Measurements from ENCODE around the gene ZBED4. TPM values are rescaled to one million over a fixed set of nuclear protein-coding genes. Genes with fewer than 3 reads are reported as not detected.
A peak's percentile ranks its signal among the peaks of the same experiment; 100 is the strongest.

ZBED4 gene
- total and polyA plus RNA-seq, 11 donors = 2.2 to 8.6 (median 4.9) TPM

- peaks cover 0 to 17% (median 8%) of the 10 kb centered on the region in 12 donors for H3K4me1 ChIP-seq
- H3K4me3 ChIP-seq = no peak overlapping the region
- peaks cover 0 to 48% (median 30%) of the 10 kb centered on the region in 9 donors for H3K36me3 ChIP-seq
- WGBS, 4 donors = 78 to 89% (median 87%) methylated on average over 16 of the region's 16 CpGs
- no peaks in the 10 kb centered on the region for H3K9me3 ChIP-seq
- H3K27ac ChIP-seq = no peak overlapping the region
- TF ChIP-seq CTCF (IDR thresholded peaks at IDR 0.05) (no peak), POLR2A (IDR thresholded peaks at IDR 0.05) (no peak)
- DNase-seq (no peak), ATAC-seq (no peak)
- intact Hi-C loops (cut with DNase I) = loop anchor here in 5 of 10 donors (10.0 kb wide), 4 partner anchors 149 to 261 kb away; partner anchors contain the start of gene TRABD (in 1 of the 5)
- no peaks in the 10 kb centered on the region for H3K27me3 ChIP-seq
These were observed 69.8 kb downstream of the ZBED4 start for GRCh38 chr22:49923445-49923844.

- 95 to 98% (median 96%) methylated on average over 31 of the region's 31 CpGs for WGBS, 4 donors
- Histone ChIP-seq H3K27me3 (peaks cover 0 to 8% (median 5%) of the 10 kb centered on the region in 9 donors), H3K36me3 (peaks cover 0 to 48% (median 30%) of the 10 kb centered on the region in 9 donors), H3K27ac (no peak overlapping the region), H3K4me1 (peaks cover 0 to 11% (median 4%) of the 10 kb centered on the region in 12 donors), H3K9me3 (no peaks in the 10 kb centered on the region), H3K4me3 (no peak overlapping the region)
- DNase-seq (no peak), ATAC-seq (no peak)
- intact Hi-C loops (cut with DNase I) = loop anchor here in 5 of 10 donors (10.0 kb wide), 4 partner anchors 149 to 261 kb away; partner anchors contain the start of gene TRABD (in 1 of the 5)
- no peak for TF ChIP-seq POLR2A (IDR thresholded peaks at IDR 0.05)
- no peak for TF ChIP-seq CTCF (IDR thresholded peaks at IDR 0.05)
These were observed 70.6 kb downstream of the ZBED4 start for GRCh38 chr22:49924113-49924833.

GRCh38 chr22:49925525-49926128 is 72.0 kb downstream of the ZBED4 start:
- peaks cover 0 to 41% (median 23%) of the 10 kb centered on the region in 9 donors for H3K36me3 ChIP-seq
- TF ChIP-seq CTCF (IDR thresholded peaks at IDR 0.05) (no peak), POLR2A (IDR thresholded peaks at IDR 0.05) (no peak)
- H3K27ac ChIP-seq = peak overlapping the region in 1 of 12 donors; percentile 81
- peaks cover 0 to 17% (median 6%) of the 10 kb centered on the region in 12 donors for H3K4me1 ChIP-seq
- H3K27me3 ChIP-seq = peaks cover 0 to 9% (median 5%) of the 10 kb centered on the region in 9 donors
- intact Hi-C loops (cut with DNase I) = loop anchor here in 5 of 10 donors (10.0 kb wide), 4 partner anchors 151 to 259 kb away; partner anchors contain the start of gene TRABD (in 1 of the 5)
- H3K9me3 ChIP-seq = no peaks in the 10 kb centered on the region
- WGBS, 4 donors = 84 to 96% (median 92%) methylated on average over 24 of the region's 24 CpGs
- DNase-seq (no peak), ATAC-seq (no peak)
- peak overlapping the region in 1 of 12 donors; percentile 21 for H3K4me3 ChIP-seq

- 81 to 86% (median 84%) methylated on average over 17 to 18 of the region's 18 CpGs for WGBS, 4 donors
These were observed 73.3 kb downstream of the ZBED4 start for GRCh38 chr22:49926916-49927315.

More at GRCh38 chr22:49926916-49927315, 73.3 kb downstream of the ZBED4 start:
- ATAC-seq = no peak
- no peak for DNase-seq
- Histone ChIP-seq H3K27me3 (peaks cover 0 to 9% (median 5%) of the 10 kb centered on the region in 9 donors), H3K36me3 (peaks cover 0 to 28% (median 14%) of the 10 kb centered on the region in 9 donors), H3K4me1 (peaks cover 0 to 30% (median 17%) of the 10 kb centered on the region in 12 donors), H3K9me3 (no peaks in the 10 kb centered on the region), H3K27ac (no peak overlapping the region), H3K4me3 (no peak overlapping the region)
- no peak for TF ChIP-seq POLR2A (IDR thresholded peaks at IDR 0.05)
- intact Hi-C loops (cut with DNase I) = loop anchor here in 5 of 10 donors (10.0 kb wide), 4 partner anchors 152 to 258 kb away; partner anchors contain the start of gene TRABD (in 1 of the 5)
